ENCODE data around the gene HCST.
A peak's percentile ranks its signal among the peaks of the same experiment; 100 is the strongest.
"Not testable (repeated sequence)": the region's sequence is repeated elsewhere in the genome, so short reads cannot be mapped to it uniquely, and the experiment has no call there.

HCST gene

DNA sequence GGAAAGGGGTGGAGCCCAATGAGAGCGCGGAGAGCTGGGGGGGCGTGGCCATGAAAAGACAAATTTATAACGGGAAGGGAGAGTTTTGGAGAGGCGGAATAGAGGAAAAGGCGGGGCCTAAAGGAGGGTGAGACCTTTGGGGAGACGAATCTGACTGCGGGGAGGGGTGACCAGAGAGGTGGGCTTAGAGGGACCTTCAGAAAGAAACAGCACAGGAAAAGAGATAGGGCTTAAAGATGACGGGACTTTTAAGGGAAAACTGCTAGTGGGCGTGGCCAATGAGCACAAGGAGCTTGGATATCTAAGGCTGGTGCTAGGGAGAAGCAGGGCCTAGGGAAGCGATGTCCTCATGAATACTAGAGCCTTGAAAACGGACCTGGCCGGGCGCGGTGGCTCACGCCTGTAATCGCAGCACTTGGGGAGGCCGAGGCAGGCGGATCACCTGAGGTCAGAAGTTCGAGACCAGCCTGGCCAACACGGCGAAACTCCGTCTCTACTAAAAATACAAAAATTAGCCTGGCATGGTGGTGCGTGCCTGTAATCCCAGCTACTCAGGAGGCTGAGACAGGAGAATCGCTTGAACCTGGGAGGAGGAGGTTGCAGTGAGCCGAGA, 32.1 kb upstream of the HCST start:
- Mint-ChIP-seq H3K27ac (peak overlapping the region; percentile 80), H3K4me3 (peak overlapping the region; percentile 74), H3K27me3 (peaks cover 60% of the 10 kb centered on the region), H3K4me1 (ENCODE audit: low read depth) (peaks cover 14% of the 10 kb centered on the region)
- H3K9me3 Mint-ChIP-seq; DNase-seq; H3K36me3 Mint-ChIP-seq (ENCODE audit: low read depth): not testable (repeated sequence)

DNA sequence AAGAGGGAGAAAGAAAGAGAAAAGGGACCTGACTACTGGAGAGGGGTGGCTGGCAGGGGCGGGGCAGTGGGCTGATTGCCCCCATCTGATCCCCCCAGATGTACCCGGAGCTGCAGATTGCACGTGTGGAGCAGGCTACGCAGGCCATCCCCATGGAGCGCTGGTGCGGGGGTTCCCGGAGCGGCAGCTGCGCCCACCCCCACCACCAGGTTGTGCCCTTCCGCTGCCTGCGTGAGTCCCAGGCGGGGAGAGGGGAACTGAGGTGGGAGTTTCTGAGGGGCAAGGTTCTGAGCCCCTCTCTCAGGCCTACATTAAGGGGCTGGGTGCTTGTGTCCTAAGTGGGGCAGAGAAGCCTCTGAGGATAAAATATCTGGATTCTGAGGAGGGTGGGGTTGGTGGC, 31.5 kb upstream of the HCST start:
- Mint-ChIP-seq H3K27ac (no peak overlapping the region), H3K27me3 (peaks cover 55% of the 10 kb centered on the region), H3K4me1 (ENCODE audit: low read depth) (peaks cover 14% of the 10 kb centered on the region), H3K9me3 (no peaks in the 10 kb centered on the region), H3K36me3 (ENCODE audit: low read depth) (no peaks in the 10 kb centered on the region), H3K4me3 (no peak overlapping the region)
- DNase-seq, result no peak

GRCh38 chr19:35871611-35872010, 30.7 kb upstream of the HCST start:
- Mint-ChIP-seq H3K27me3 (peaks cover 55% of the 10 kb centered on the region), H3K36me3 (ENCODE audit: low read depth) (no peaks in the 10 kb centered on the region), H3K9me3 (no peaks in the 10 kb centered on the region), H3K4me3 (no peak overlapping the region), H3K27ac (no peak overlapping the region), H3K4me1 (ENCODE audit: low read depth) (peaks cover 14% of the 10 kb centered on the region)
- no peak for DNase-seq

DNA sequence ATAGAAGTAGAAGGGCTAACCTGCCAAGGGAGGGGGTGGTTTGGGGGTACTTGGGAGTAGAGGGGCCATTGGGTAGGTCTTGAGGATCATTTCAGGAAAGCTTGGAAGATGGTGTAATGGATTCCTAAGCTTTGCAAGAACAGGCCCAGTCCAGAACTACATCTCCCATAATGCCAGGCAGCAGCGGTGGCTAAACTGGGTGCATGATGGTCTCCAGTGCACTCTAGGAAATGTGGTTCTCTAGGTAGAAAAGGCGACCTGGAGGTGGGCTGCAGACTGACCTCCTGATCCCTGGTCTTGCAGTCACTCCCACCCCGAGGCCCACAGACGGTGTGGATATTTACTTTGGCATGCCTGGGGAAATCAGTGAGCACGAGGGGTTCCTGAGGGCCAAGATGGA, 30.1 kb upstream of the HCST start:
- no peak overlapping the region for H3K4me3 Mint-ChIP-seq
- no peak overlapping the region for H3K27ac Mint-ChIP-seq
- H3K4me1 Mint-ChIP-seq (ENCODE audit: low read depth), result peaks cover 14% of the 10 kb centered on the region
- H3K27me3 Mint-ChIP-seq, result peaks cover 53% of the 10 kb centered on the region
- no peaks in the 10 kb centered on the region for H3K36me3 Mint-ChIP-seq (ENCODE audit: low read depth)
- no peak for DNase-seq
- no peaks in the 10 kb centered on the region for H3K9me3 Mint-ChIP-seq

- no peaks in the 10 kb centered on the region for H3K9me3 Mint-ChIP-seq
- no peak overlapping the region for H3K27ac Mint-ChIP-seq
- peaks cover 50% of the 10 kb centered on the region for H3K27me3 Mint-ChIP-seq
- no peaks in the 10 kb centered on the region for H3K36me3 Mint-ChIP-seq (ENCODE audit: low read depth)
- H3K4me1 Mint-ChIP-seq (ENCODE audit: low read depth), result peaks cover 9% of the 10 kb centered on the region
- no peak for DNase-seq
- H3K4me3 Mint-ChIP-seq, result no peak overlapping the region
Measured at GRCh38 chr19:35874392-35874930, 27.9 kb upstream of the HCST start.

DNA sequence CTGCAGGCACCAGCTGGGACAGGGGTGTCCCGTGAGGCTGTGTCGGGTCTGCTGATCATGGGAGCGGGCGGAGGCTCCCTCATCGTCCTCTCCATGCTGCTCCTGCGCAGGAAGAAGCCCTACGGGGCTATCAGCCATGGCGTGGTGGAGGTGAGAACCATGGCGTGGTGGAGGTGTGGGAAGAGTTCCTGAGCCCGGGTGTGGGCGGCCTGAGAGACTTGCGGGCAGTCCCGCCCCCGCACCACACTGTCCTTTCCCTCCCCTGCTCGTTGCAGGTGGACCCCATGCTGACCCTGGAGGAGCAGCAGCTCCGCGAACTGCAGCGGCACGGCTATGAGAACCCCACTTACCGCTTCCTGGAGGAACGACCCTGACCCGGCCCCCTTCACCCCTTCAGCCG, 23.3 kb upstream of the HCST start:
- Mint-ChIP-seq H3K27ac (no peak overlapping the region), H3K4me3 (no peak overlapping the region), H3K27me3 (peaks cover 26% of the 10 kb centered on the region), H3K9me3 (no peaks in the 10 kb centered on the region), H3K36me3 (ENCODE audit: low read depth) (no peaks in the 10 kb centered on the region), H3K4me1 (ENCODE audit: low read depth) (peaks cover 9% of the 10 kb centered on the region)
- no peak for DNase-seq

GRCh38 chr19:35879770-35880317, 22.5 kb upstream of the HCST start:
- peak; percentile 84 for DNase-seq
- Mint-ChIP-seq H3K27ac (peak overlapping the region; percentile 50), H3K4me1 (ENCODE audit: low read depth) (peaks cover 9% of the 10 kb centered on the region), H3K36me3 (ENCODE audit: low read depth) (no peaks in the 10 kb centered on the region), H3K9me3 (no peaks in the 10 kb centered on the region), H3K27me3 (peaks cover 26% of the 10 kb centered on the region), H3K4me3 (no peak overlapping the region)

DNA sequence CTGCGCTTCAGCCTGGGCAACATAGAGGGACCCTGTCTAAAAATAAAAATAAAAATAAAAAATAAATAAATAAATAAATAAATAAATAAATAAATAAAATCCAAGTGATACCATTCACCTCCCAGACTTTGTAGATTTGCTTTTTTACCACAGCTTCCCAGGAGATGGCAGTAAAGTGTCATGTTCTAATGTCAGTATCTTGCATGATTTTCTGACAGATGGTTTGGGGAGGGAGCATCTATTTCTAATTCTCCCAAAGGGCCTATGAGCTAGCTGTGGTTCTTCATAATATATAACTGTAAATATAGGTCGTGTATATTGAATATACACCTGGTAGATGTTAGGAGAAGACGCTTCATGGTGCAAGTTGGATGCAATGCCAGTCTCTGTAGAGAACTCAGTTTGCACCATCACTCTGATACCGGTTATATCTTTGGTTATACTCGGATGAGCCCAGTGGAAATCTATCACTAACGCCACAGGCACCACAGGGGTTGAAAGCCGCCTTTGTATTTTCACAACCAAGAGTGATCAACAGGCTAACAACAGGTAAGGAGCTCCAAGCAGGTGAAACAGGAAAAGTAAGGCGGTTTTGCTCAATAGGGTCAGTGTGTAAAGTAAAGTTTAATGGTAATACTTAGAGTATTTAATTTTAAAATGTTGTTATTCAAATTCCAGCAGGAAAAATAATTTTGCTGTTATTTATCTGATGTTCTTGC, 20.1 kb upstream of the HCST start:
- H3K9me3 Mint-ChIP-seq, result no peaks in the 10 kb centered on the region
- H3K4me3 Mint-ChIP-seq, result no peak overlapping the region
- peaks cover 19% of the 10 kb centered on the region for H3K36me3 Mint-ChIP-seq (ENCODE audit: low read depth)
- peaks cover 21% of the 10 kb centered on the region for H3K27me3 Mint-ChIP-seq
- H3K27ac Mint-ChIP-seq, result no peak overlapping the region
- peaks cover 9% of the 10 kb centered on the region for H3K4me1 Mint-ChIP-seq (ENCODE audit: low read depth)
- no peak for DNase-seq

GRCh38 chr19:35883882-35884281, 18.4 kb upstream of the HCST start:
- Mint-ChIP-seq H3K9me3 (no peaks in the 10 kb centered on the region), H3K27me3 (peaks cover 14% of the 10 kb centered on the region), H3K36me3 (ENCODE audit: low read depth) (peaks cover 35% of the 10 kb centered on the region), H3K27ac (no peak overlapping the region), H3K4me1 (ENCODE audit: low read depth) (peaks cover 11% of the 10 kb centered on the region), H3K4me3 (no peak overlapping the region)
- no peak for DNase-seq

- peak; percentile 35 for DNase-seq
- Mint-ChIP-seq H3K9me3 (no peaks in the 10 kb centered on the region), H3K27ac (peak overlapping the region; percentile 68), H3K27me3 (peaks cover under 1% of the 10 kb centered on the region), H3K4me1 (ENCODE audit: low read depth) (peaks cover 7% of the 10 kb centered on the region), H3K36me3 (ENCODE audit: low read depth) (peaks cover 48% of the 10 kb centered on the region), H3K4me3 (no peak overlapping the region)
Measured at GRCh38 chr19:35885225-35885738, 17.0 kb upstream of the HCST start.

DNA sequence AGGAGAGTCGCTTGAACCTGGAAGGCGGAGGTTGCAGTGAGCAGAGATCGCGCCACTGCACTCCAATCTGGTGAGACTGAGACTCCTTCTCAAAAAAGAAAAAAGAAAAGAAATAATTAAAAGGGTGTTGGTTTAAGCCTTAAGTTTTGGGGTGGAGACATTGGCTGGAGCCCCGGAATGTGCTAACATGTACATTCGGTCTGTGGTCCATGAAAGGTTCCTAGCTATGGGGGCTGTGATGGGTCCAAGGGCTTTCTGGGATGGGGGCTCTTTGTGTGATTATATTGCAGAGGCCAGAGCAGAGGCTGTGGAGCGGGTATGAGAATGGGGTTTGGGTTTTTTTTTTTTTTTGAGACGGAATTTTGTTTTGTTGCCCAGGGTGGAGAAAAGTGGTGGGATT, 16.4 kb upstream of the HCST start:
- Mint-ChIP-seq H3K4me1 (ENCODE audit: low read depth) (peaks cover 8% of the 10 kb centered on the region), H3K9me3 (no peaks in the 10 kb centered on the region), H3K36me3 (ENCODE audit: low read depth) (peaks cover 54% of the 10 kb centered on the region), H3K4me3 (no peak overlapping the region), H3K27ac (peak overlapping the region; percentile 68), H3K27me3 (no peaks in the 10 kb centered on the region)
- peak; percentile 33 for DNase-seq

DNA sequence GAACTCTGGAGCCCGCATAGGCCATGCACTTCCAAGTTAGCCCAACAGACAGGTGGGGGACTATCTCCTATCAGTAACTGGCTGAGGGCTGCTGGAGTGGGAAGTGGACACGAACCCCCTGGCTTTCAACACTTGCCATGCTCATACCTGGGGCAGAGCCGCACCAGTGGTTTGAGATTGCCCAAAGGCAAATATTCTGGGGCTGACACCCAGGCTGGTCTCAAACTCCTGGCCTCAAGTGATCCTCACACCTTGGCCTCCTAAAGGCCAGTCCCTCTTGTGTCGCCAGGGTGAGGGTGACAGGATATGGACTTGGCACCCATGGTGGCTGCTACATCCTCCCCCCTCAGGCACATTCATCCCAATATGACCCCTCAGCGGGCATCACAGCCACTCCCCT, 15.1 kb upstream of the HCST start:
- Mint-ChIP-seq H3K36me3 (ENCODE audit: low read depth) (peaks cover 64% of the 10 kb centered on the region), H3K27me3 (no peaks in the 10 kb centered on the region), H3K4me1 (ENCODE audit: low read depth) (peaks cover 8% of the 10 kb centered on the region), H3K9me3 (no peaks in the 10 kb centered on the region), H3K27ac (peak overlapping the region; percentile 50), H3K4me3 (no peak overlapping the region)
- no peak for DNase-seq

GRCh38 chr19:35888398-35888797, 13.9 kb upstream of the HCST start:
- peaks cover 13% of the 10 kb centered on the region for H3K4me1 Mint-ChIP-seq (ENCODE audit: low read depth)
- DNase-seq, result no peak
- no peak overlapping the region for H3K4me3 Mint-ChIP-seq
- H3K27me3 Mint-ChIP-seq, result no peaks in the 10 kb centered on the region
- peak overlapping the region; percentile 59 for H3K27ac Mint-ChIP-seq
- H3K36me3 Mint-ChIP-seq (ENCODE audit: low read depth), result peaks cover 75% of the 10 kb centered on the region
- no peaks in the 10 kb centered on the region for H3K9me3 Mint-ChIP-seq

DNA sequence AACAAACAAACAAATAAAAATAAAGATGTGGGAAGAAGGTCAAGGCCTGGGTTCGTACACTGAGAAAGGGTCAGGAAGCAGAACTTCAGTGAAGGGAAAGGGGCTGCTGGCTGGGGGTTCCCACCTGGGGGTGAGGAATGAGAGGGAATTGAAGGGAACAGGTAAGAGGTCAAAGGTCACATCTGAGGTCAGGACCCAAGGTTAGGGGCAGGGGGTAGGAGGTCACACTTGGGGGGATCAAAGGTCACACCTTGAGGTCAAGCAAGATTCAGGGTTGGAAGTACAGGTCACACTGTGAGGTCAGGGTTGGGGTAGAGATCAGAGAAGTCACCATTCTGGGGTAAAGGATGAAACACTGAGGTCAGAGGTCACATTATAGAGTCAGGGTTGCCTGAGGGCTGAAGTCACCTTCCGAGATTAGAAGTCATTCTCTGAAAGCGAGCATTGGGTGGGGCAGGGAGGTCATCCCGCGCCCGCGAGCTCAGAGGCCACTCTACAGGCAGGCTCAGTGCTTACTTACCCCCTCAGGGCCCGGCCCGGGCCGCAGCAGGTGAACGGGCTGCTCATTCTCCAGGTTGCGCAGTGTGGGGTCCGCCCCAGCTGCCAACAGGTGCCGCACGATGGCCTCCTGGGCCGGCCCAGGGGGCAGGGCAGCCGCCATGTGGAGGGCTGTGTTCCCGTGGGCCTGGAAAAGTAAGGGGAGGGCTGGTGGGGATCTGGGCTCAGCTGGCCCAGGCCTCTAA, 12.8 kb upstream of the HCST start:
- Mint-ChIP-seq H3K27ac (peak overlapping the region; percentile 53), H3K4me3 (no peak overlapping the region), H3K36me3 (ENCODE audit: low read depth) (peaks cover 87% of the 10 kb centered on the region), H3K4me1 (ENCODE audit: low read depth) (peaks cover 18% of the 10 kb centered on the region), H3K27me3 (no peaks in the 10 kb centered on the region), H3K9me3 (no peaks in the 10 kb centered on the region)
- no peak for DNase-seq
